Globus pallidus (tissue), 1 donor: ENCODE data around the gene TRIM25.

Experiments used
- DNase-seq: peaks from one replicate; pipeline ENCODE4 v3.0.0-alpha.2; 2015; ENCODE audit warnings: low spot score

The TRIM25 gene

DNA sequence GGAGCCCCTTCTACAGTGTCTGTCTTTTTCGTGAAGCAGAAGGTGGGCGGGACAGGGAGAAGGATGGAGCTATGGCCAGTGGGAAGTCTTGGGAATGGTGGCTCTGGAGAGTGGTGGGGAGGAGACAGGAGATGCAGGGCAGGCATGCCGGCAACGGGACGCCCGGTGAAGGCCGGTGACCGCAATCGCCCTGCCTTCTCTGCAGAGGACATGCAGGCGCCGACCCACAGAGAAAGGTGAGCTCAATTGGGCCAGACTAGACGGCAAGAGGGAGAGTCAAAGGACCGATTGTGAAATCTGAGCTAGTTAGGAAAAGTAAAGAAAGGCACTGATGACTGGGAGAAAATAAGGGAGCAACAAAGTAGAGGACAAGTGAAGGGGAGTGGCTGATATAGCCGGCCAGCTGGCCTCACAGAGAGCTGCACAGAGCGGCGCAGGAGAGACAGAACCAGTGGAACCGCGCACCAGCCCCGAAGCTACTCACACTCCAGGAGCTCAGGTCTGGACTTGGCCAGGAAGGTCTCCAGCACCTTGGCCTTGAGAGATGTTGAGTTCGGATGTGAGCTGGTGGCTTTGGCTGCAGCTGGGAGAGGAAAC lies 18.9 kb downstream of the TRIM25 start:
- no peak for DNase-seq

DNA sequence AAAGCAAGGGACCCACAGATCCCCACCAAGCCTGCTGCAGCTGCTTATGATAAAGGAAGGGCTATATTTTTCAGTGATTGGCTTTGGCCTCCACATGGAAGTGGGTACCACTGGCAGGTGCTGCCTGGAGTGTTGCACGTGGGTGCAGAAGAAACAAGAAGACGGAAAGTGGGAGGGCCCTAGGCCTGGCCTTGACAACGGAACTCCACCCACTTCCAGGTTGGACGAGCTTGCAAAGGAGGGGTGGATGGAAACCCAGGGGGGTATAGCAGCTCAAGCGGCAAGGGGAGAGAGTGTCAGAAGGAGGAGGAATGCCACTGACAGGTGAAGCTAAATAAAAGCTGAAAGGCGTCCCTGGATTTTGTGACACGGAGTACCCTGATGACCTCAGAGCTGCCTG lies 20.3 kb downstream of the TRIM25 start:
- DNase-seq: no peak

DNA sequence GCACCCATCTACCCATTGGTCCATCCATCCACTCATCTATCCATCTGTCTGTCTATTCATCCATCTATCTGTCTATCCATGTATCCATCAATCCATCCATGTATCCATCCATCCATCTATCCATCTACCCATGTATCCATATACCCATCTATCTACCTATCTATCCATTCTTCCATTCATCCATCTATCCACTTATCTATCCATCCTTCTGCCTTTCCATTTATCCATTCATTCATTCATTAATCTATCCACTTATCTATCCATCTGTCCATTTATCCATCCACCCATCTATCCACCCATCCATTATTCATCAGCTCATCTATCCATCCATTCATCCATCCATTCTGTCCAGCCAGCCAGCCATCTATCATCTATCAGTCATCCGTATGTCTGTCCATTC lies 21.5 kb downstream of the TRIM25 start:
- DNase-seq: no peak

DNA sequence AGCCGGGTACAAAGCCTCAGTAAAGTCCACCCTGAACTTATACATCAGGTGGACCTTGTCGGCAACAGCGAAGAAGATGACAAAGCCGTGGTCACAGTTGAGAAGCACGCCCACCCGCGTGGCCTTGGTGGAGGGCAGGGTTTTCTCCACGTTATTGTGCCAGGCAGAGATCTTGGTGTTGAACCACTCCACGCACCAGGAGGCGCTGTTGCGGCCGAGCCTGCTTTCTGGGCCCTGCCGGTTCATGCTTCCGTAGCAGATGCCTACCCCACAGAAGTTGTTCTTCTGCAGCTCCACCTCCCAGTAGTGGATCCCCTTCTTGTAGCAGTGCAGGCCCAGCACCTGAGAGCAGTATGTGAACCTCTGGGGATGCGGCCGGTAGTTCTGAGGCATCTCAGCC lies 22.1 kb downstream of the TRIM25 start:
- no peak for DNase-seq

DNA sequence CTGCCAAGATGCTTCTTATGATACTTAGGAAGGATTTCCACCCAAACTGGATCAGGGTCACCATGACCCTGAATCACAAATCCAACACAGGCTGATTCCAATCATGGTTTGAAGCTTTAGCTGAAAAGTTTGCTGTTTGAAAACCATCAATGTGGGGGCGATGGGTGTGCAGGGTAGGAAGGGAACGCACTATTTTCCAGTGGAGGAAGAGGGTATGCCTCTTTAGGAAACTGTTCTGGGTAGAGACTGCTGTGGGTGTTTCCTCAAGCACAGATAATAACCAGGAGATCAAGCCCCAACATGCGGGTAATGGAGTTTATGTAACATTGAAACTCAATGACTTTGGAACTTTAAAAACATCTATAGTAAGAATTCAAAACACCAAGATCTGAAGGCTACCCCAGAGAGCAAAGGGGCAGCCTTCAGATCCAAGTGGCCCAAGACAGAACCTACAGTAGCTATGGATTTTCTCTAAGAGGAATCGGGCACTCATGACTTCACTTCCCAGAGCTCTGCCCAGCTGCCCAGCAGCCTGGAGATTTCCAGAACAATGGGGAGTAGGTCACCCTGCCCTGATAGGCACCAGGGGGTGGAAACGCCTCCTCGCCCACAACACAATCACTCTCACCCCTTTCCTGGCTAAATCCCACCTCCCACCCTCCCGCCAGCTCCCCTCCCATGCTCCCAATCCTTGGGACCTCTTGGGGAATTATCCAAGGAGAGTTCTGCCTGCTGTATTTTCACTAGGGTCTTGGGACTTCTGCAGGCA lies 22.8 kb downstream of the TRIM25 start:
- no peak for DNase-seq

DNA sequence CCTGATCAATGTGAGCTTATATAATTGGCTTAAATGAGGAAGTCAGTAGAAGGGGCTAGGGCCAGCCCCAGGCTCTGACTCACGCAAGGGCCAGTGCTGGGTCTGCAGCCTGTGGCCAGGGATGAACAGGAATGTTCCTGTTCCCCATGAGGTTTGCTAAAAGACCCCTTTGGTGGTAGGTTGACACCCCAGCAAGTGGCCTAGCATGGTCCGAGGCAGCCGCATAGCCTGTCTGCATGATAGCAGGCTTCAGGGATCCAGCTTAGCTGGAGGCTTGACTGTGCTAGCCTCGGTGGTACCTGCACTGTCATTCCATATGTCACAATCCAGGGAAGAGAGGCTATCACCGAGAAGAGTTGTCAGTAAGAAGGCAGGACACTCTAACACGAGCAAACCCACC lies 23.5 kb downstream of the TRIM25 start:
- no peak for DNase-seq

DNA sequence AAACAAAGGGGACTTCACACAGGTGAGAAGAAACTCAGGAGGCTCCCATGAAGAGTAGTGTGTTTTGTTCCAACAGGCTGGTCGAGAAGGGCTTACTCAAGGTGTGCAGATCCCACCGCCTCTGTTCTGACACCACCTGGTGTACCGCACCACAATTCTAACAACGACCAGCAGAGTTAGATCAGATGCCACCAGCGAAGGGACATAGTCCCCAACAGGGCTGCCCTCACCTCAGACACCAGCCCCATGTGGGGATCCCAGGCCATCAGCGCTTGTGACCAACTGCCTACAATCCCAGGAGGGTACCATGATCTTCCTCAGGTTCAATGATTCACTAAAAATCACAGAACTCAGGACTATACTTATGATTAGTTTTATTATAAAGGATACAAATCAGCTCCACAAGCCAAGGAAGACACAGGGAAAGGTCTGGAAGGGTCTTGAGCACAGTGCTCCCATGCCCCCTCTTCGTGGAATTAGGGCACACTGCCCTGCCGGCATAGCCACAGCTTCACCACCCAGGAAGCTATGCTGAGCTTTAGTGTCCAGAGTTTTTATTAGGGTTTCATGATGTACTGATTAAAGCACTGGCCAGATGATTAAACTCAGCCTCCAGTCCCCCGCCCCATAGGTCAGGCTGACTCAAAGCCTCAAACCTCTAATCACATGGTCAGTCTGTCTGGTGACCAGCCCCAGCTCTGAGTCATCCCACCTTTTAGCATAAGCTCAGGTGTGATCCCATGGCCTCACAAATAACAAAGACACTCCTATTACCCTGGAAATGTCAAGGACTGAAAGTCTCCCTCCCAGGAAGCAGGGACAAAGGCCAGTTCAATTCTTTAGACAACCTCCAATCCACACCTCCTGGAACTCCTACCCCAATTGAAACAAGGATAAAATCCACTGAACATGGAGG lies 26.0 kb downstream of the TRIM25 start:
- DNase-seq: no peak

DNA sequence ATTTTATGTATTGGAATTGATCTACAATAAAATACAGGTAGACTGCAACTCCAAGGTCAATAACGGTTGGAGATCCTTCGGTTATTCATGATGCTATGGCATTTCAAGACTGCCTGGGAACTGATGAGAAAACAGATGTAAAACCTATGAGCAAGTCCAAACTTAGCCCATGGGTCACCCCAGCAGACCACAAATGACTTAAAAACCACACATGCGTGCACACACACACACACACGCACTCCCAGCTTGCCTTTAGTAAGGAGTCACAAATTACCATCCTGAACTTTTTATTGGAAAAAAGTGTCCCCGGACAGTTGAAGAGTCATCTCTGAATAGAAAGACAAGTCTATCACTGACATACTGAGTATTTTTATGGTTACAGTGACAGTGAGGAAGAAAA lies 26.7 kb downstream of the TRIM25 start:
- no peak for DNase-seq

DNA sequence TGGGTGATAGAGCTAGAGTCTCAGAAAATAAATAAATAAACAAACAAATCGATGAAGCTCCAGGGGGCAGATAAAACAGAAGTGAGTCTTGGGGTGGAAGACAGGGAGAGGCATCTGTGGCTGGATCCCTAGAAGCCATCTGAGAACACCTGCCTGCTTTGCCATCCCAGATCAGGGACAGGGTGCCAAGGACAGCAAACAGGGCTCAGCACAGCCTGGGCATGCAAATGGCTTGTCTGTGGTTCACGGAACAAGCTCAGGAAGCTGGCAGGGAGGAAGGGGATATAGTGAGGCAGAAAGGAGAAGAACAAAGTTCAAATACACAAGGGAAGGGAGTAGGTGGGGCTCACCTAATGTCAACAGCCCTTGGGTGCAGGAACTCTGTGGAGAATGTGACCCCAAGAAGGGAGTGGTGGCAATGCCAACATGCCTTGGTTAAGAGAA lies 27.5 kb downstream of the TRIM25 start:
- no peak for DNase-seq

DNA sequence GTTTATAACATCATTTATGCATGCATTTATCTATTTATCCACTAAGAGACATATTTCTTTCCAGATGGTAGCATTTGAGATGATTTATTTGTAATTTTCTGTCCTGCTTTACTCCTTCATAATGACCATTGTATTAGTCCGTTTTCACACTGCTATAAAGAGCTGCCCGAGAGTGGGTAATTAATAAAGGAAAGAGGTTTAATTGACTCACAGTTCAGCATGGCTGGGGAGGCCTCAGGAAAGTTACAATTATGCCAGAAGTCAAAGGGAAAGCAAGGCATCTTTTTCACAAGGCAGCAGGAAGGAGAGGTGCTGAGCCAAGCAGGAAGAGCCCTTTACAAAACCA lies 28.6 kb downstream of the TRIM25 start:
- DNase-seq: no peak

DNA sequence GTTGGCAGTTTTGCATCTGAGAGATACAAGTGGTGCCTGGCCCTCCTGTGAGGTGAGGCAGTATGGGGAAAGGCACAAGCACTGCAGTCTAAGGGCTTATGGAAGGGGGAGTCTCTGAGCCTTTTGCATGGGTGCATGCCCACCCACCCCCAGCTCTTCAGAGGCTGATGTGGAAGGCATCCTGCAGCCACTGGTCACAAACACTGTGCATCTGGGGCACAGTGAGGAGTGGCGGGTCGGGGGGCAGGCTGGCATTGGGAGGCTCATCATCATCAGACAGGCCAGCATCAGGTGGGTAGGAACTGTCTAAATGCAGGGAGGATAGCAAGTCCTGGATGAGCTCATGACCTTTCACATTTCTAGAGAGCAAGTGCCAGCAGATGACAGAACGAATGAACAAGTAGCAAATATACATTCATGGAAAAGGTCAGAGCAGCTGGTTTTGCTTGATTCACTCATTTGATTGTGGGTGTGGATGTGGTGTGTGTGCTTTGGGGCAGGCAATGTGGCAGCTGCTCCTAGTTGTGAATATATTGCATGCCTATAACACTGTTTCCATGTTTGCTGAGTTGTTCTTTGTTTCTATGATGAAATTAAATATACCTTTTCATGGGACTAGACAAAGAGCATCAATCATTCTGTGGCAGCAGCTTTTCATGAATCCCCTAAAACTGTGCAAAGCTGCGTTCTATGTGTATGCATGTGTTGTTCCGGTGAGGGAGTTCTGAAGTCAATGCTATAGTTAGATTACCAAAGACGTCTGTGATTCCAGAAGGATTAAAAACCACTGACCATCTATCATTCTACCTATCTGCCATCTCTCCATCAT lies 29.2 kb downstream of the TRIM25 start:
- DNase-seq: no peak

DNA sequence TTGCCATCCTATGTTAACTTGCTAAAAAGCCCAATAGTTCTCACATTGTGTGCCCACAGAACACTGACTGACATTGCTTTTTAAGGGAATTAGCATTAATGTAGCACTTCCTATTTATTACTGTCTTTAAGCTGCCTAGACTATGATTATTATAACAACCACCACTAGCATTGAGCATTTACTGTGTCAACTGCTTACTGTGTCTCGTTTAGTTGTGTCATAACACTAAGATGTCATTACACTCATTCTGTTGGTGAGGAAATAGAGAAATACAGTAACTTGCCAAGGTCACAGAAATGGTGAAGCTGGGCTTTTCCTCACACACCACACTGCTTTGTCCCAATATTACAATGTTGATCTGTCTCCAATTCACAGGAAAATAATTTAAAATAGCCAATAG lies 30.2 kb downstream of the TRIM25 start:
- DNase-seq: no peak

DNA sequence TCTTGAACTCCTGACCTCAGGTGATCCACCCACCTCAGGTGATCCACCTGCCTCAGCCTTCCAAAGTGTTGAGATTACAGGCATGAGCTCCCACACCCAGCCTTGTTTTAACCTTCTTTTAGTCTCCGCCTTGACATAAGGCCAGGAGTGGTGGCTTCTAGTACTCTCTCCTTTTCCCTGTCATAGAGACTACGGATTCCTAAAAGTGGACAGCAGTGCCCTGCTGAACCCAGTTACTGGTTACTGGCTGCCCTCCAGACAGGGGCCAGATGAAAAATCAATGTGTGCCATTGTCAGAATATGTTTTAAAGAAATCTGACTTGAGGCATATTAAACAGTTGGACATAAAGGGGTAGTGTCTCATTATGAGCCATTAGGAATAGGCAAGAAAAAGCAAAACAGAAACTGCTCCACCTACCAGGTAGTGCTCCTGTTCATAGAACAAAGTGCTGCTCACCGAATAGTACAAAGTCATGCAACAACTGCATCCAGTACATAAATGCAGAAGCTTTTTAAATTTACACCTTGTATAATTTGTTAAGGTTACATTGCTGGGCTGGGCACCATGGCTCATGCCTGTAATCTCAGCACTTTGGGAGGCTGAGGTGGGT lies 32.1 kb downstream of the TRIM25 start:
- no peak for DNase-seq

DNA sequence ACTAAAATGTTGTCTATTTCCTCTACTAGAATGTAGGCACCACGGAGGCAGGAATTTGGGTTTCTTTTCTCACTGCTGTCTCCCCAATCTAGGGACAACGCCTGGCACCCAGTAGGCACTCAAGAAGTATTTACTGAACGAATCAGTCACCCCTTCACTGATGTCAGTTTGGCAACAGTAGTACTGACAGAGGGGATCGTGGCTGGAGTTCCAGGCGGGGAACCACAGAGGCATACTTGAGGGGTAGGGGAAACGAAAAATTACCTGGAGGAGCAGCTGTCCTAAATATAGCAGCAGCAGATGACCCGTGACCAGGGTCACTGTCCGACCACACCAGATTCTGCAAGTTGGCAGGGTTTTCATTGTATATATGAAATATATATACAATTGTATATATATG lies 33.3 kb downstream of the TRIM25 start:
- DNase-seq: no peak

DNA sequence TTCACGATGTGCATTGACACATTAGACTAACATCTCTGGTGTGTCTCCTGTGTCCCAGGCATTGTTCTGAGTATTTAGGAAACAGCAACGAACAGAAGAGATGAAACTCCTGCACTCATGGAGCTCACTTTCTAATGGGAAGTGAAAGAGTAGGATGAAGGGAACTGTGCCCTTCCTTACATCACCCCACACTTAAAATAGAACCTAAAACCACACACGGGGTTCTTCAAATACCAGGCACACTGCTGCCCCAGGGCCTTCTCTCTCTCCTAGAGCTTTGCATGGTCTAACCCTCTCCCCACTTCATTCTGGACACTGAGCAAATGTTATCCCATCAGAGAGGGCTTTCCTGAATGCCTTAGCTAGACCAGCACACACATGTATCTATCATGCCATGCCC lies 33.7 kb downstream of the TRIM25 start:
- peak; percentile 17 for DNase-seq

DNA sequence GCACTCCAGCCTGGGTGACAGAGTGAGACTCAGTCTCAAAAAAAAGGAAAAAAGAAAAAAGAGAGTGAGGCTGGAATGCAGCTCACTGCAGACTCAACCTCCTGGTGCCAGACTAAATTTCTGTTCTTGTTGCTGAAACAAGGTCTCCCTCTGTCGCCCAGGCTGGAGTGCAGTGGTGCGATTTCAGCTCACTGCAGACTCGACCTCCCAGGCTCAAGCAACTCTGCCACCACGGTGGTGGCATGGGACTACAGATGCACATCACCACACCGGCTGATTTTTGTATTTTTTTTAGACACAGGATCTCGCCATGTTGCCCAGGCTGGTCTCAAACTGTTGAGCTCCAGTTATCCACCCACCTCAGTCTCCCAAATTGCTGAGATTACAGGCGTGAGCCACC lies 34.6 kb downstream of the TRIM25 start:
- DNase-seq: no peak

DNA sequence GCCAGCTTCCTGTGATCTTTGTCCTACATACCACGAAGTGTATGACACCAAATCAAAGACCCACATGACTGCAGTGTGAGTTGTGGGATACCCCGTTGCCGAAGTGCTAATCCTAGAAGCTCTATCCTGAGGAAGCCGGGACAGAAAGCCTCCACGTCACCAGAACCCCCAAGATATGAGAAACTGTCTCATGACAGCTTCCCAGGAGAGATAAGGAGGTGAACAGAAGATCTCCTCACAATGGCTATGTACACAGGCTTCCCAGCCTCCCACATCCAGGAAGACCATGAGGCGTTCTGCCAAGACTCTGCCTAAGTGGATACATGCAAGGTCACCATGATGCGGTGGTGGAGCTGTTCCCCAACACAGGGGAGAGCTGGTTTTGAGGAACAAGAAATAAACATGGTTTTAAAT lies 37.1 kb downstream of the TRIM25 start:
- DNase-seq: no peak

DNA sequence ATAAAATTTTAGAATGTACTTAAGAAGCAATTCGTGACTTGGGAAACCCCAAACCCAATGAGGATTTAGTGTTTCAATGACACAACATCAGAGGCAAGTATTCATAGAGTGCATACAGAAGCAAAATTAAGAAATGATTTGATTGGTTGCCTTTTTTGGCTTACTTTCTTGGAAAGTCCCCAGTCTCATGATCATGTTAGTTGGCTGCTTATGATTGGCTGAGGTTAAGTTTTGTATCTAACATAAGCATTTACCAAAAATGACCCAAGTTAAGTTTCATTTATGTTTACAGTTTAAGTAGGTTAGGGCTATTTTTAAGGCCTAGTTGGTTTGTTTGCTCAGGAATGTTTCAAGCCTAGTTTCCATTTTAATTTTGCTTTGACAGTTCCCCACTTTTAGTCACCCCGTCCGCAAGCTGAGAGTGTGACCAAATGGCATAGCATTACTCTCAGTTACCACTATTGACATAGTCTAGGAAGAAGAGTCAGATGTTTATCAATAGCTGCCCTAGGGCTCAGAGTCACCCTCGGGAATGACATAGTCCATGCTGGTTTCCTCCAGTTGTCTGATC lies 43.7 kb downstream of the TRIM25 start:
- DNase-seq: no peak

DNA sequence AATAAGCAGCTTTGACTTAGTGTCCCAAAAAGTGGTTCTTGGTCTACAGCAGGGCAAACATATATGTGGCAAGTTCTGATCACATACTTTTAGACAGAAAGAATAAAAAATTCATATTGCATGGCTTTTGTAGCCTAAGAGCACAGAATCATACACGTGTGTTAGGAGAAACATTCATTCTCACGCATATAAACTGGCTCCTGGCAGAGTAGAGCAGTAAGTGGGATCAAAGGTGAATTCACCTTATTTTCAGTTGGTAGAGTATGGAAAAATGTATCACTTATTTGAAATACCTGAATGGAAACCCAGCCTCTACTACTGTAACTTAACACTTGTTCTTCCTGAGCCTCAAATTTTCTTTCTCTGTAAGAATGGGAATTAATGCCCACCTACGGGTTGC lies 45.1 kb downstream of the TRIM25 start:
- DNase-seq: no peak

DNA sequence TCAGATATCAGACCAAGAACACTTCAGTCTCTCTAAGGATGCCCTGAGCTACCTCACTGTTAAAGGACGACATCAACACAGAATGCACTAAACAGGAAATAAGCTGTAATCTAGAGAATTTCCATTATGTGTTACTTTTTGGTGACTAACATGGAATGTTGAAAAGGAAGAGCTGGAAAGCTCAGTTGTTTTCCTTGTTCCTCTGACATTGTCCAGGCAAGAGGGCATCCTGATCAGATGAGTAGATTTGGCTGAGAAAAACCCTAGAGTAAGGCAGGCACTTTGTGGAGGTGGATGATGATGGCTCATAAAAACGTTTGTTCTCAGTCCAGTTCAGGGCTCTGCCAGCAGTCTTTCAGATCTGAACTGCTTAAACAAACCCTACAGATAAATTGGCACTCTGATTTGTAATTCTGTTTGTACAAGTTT lies 45.9 kb downstream of the TRIM25 start:
- no peak for DNase-seq

DNA sequence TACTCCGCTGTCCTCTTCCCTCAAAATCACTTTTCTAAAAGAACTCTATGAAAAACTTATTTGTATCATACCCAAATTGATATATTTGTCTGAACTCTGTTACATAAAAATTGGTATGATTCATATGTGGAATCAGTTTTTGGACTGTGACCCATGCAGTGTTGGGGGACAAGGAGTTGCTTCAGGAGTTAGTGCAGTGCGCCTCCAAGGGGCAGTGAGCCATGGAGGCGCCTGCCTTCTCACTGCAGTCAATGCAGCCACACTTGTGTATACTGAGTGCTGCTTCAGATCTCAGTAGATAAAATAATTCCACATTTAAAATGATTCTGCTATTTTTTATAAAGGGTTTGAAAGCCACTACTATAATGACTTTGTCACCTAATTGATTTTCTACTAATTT lies 47.4 kb downstream of the TRIM25 start:
- DNase-seq: no peak
